Islet precursor cell (in vitro differentiated cells): Measurements from ENCODE around the gene CYSTM1.

Experiments used
- DNase-seq: peaks from one replicate; pipeline ENCODE4 v3.0.0-alpha.2; 2018

Gene CYSTM1, protein sequence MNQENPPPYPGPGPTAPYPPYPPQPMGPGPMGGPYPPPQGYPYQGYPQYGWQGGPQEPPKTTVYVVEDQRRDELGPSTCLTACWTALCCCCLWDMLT

GRCh38 chr5:140174465-140175366 is at the start of gene CYSTM1:
CYSTM1 (plus strand) TSS chr5:140175188; CDS start chr5:140194466, 19,278 bp downstream.
- peak; percentile 98 for DNase-seq

- no peak for DNase-seq
Measured at GRCh38 chr5:140125637-140126036, 49.4 kb upstream of the CYSTM1 start, which contains the start of gene IGIP. IGIP (plus strand) TSS chr5:140125937; CDS start chr5:140128477, 2,540 bp downstream.

- DNase-seq = no peak
Measured at GRCh38 chr5:140126315-140127012, 48.5 kb upstream of the CYSTM1 start.

GRCh38 chr5:140128376-140128775 is 46.6 kb upstream of the CYSTM1 start:
- no peak for DNase-seq

GRCh38 chr5:140130949-140131733 is 43.8 kb upstream of the CYSTM1 start:
- DNase-seq = no peak

- no peak for DNase-seq
Measured at GRCh38 chr5:140131967-140132409, 43.0 kb upstream of the CYSTM1 start.

DNA sequence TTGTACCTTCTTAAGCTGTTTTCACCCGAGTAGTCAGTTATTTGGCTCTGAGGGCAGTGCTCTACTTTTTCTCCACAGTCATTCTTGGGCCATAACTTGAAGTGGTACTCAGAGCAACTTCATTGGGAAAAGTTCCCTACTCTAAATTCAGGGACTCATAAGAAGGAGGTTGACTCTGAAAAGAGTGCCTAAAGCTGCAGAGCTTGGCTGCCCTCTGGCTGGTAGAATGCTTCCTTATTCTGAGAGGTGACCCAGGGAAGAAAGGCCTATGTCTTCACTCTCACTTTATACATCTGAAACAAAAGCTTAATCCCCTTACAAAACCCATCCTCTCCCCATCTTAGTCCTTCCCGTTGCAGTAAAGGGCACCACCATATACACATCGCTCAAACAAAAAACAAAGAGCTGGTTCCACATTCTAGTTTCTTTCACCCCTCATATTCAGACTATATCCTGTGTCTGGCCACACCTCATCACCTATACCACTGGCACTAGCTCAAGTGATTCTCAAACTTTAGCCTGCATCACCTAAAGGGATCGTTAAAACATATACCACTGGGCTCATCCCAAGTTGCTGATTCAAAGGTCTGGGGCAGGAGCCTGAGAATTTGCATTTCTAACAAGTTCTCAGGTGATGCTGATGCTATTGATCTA is 41.3 kb upstream of the CYSTM1 start:
- DNase-seq = no peak

DNA sequence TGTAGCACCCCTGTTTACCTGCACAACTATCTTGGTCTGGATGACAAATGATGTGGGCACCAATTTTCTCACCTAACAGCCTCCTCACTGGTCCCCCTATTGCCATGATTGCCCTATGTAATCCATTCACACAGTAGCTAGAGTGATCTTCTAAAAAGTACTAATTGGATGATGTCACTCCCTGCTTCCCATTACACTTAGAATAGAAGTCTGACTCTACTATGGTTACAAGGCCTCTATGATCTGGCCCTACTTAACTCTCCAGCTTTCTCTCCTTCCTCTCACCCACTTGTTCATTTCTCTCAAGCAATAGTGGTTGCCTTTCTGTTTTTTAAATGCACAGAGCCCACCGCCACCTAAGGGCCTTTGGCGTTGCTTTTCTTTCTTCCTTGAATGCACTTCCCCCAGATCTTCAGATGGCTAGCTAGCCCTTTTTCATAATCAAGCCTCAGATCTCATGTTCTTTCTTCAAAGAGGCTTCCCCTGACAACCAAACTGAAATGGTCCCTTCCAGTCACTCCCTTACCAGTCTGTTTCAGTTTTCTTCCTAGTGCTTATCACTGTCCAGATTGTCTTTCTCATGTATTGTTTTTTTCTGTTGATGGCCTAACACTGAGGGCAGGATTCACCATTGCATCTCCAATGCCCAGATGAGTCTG is 40.6 kb upstream of the CYSTM1 start:
- no peak for DNase-seq

GRCh38 chr5:140135127-140135526 is 39.9 kb upstream of the CYSTM1 start:
- DNase-seq = no peak

- DNase-seq = no peak
Measured at GRCh38 chr5:140136624-140137023, 38.4 kb upstream of the CYSTM1 start.

- no peak for DNase-seq
Measured at GRCh38 chr5:140140435-140140834, 34.6 kb upstream of the CYSTM1 start.

DNA sequence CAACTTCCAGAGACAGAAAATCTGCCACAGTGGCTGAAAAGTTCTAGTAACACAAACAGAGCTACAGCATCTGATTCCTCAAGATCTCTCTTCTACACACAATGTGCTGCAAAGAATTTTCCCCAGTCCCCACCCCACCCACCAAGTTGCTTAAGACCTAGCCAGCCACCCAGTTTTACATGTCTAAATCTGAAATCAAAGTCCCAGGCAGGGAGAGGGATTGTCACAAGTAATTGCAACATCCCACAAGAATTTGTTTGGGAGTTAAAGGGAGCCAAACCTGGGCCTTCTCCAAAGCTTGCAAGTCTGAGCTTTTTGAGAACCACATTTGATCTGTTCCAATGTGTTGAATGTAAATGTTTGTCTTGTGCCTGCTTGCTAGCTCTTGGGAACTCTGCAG is 33.7 kb upstream of the CYSTM1 start:
- DNase-seq = no peak

GRCh38 chr5:140142246-140142645 is 32.7 kb upstream of the CYSTM1 start:
- no peak for DNase-seq

DNA sequence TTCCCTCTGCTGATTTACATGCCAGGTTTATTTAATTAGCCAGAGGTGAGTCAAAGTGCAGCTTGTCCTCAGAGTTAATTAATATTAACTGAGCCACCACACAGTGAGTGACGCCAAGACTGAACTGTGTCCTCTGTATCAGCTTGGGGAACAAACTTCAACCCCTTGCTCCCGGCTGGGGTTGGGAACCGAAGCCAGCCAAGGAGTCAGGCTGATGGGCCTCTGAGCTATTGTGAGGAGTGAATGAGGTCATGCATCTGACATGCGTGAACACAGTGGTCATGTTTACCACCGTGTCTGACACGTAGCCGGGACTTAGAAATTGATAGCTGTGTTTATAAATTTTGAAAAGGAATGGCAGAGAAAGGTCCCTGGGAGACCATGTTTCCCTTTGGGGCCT is 32.1 kb upstream of the CYSTM1 start:
- DNase-seq = no peak

- DNase-seq = no peak
Measured at GRCh38 chr5:140143521-140144258, 31.3 kb upstream of the CYSTM1 start.

- DNase-seq = peak; percentile 35
Measured at GRCh38 chr5:140145256-140145655, 29.7 kb upstream of the CYSTM1 start.

GRCh38 chr5:140145818-140146522 is 29.0 kb upstream of the CYSTM1 start:
- peak; percentile 89 for DNase-seq

DNA sequence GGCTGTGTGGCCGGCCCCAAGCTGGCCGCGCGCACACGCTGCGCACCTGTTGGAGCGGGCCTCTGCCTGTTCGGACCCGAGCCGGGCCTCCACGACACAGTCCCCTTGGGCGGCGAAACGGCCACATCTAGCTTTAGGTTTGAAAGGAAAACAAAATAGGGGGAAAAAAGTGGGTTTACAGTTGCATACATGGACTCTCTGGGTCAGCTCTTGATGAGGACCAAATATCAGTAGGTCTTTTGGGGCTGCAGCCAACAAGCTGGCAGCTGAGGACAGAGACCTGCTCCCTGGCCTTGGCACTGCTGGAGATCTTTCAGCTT is 28.5 kb upstream of the CYSTM1 start:
- DNase-seq = peak; percentile 40

- DNase-seq = peak; percentile 34
Measured at GRCh38 chr5:140147460-140147859, 27.5 kb upstream of the CYSTM1 start.

DNA sequence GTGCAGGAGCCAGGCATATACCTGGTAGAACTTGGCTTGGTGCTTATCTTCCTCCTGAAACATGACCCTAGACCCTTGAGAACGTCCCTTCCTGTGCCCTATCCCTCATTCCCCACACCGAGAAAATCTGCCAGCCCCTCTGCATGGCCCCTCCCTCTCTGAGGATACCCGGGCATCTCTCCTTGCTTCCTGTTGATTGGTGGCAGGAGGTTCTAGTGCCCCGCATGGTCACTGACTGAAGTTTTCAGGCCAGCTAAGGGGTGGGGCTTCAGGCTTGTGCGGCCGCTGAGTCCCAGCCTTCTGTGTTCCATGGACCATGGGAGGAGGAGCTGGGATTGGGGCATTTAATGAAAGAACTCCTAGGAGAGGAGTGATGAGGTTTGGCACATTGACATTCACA is 26.5 kb upstream of the CYSTM1 start:
- DNase-seq = peak; percentile 77

GRCh38 chr5:140150201-140150600 is 24.8 kb upstream of the CYSTM1 start:
- peak; percentile 52 for DNase-seq
